GM12874 (cell line): ENCODE results near the gene IL17RE.

Source experiments
- CTCF ChIP-seq: IDR thresholded peaks from 2 replicates; pipeline ENCODE4 v1.5.1; 2011; ENCODE audit warnings: low read depth, mild to moderate bottlenecking, control low read depth, low read length, moderate library complexity; ENCODE audit not compliant: insufficient read depth

IL17RE gene

DNA sequence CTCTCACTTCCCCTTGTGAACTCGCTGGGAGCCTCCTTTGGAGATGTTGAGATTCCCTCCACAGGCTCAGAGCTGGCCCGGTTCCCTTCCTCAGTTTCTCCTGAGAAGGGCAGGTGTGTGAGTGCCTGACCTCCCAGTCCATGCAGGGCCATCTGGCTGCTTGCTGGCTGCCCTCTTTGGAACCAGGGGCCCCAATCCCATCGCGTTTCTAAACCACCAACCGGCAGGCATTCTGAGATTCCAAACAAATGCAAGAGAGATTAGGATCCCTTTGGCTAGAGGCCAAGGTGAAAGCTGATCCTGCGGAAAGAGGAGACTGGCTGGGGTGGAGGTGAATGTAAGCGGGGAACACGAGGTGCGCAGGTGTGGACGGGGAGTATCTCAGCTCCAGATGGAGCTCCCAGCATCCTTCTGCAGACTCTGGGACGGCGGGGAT, 52.4 kb downstream of the IL17RE start:
- no peak for TF ChIP-seq CTCF

DNA sequence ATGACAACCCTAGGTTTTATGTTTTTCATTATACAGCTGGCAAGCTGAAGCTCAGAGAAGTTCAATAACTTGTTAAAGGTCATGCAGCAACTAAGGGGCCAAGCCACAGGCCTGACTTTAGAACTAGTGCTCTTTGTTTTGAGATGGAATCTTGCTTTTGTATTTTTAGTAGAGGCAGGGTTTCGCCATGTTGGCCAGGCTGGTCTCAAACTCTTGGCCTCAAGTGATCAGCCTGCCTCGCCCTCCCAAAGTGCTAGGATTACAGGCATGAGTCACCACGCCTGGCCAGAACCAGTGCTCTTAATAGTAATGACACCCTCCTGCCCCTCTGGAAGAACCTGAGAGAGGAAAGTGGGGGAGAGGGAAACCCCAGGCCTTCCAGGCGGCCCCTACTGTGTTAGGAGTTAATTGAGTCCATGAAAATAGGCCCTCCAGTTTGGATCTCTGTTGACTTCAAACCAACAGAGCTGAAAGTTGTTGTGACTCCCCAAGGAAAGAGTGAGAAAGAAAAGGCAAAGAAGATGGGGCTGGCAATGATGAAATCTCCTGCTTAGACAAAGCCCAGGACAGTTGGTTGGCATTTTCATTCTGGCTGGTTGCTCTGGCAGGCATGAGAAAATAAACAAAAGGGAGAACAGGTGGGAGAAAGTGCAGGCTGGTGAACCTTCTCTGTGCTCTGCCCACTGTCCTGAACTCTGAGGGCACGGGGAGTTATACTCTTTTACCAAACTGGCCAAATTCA, 53.1 kb downstream of the IL17RE start:
- TF ChIP-seq CTCF: no peak

GRCh38 chr3:9957214-9957613, 54.6 kb downstream of the IL17RE start:
- TF ChIP-seq CTCF: no peak

- TF ChIP-seq CTCF: no peak
Observed at GRCh38 chr3:9965200-9965875, 62.7 kb downstream of the IL17RE start.
